HL-60/S4 treated with retinoic acid at 250 ng/mL for 4 days and 3 days (cell line): ENCODE data around the gene PDXK.

ENCODE experiments used
- in situ Hi-C: fragments of 300-500 bp; cut with MboI; formaldehyde crosslinking; loops from 2 replicates; pipeline ENCODE4 v1.7.0; 2022; ENCODE audit warnings: low sequenced_read_pairs

PDXK gene

DNA sequence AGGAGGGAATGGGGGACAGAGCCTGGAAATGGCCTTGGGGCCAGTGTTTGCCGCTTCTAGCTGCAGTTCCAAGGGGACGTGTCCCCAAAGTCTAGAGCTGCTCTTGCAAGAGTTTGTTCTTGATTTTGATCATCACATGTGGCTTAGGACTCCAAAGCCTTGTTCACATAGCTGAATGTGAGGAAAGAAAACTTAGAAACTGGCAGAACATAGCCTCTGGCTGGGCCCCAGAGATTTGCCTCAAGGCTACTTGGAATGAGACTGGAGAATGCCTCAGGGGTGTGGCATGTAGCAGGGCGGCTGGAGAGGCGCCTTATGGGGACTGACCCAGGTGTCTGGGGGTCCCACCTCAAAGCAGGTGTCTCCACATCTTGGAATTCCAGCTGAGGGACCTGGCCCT, 2.3 kb downstream of the PDXK start:
- in situ Hi-C loops = no loop called here

DNA sequence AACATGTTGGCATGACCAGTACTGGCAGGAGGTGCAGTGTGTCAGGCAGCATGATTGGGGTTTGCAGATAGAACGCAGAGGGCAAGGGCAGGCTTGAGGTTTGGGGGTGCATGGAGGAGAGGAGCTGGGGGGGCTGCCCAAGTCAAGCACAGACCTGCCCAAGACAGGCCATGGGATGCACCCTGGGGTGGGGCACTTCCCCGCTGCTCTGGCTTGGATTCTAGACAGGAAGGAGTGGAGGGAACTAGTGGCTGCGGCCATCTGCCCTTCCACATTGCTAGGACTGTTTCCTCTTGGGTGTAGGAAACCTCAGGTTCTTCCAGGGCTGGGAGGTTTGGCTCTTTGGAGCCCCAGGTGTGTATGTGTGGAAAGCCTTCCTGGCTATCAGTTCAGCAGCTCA, 3.0 kb downstream of the PDXK start:
- in situ Hi-C loops = no loop called here

DNA sequence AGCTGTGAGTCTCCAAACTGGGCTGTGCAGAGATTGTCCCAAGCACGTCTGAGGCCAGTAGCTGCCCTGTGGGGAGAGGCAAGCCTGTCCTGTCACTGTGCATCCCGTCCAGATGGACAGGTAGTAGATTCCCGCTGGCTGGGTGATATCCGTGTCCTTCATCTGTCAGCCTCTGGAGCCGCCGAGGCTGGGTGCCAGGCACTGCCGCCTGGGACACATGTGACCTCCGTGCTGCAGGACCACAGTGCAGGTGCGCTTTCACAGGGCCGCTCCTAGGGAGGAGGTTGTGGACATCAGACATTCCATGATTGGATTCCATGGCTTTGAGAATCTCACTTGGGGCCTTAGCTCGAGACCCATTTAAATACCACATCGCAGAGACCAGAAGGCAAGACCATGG, 4.7 kb downstream of the PDXK start:
- in situ Hi-C loops = no loop called here

DNA sequence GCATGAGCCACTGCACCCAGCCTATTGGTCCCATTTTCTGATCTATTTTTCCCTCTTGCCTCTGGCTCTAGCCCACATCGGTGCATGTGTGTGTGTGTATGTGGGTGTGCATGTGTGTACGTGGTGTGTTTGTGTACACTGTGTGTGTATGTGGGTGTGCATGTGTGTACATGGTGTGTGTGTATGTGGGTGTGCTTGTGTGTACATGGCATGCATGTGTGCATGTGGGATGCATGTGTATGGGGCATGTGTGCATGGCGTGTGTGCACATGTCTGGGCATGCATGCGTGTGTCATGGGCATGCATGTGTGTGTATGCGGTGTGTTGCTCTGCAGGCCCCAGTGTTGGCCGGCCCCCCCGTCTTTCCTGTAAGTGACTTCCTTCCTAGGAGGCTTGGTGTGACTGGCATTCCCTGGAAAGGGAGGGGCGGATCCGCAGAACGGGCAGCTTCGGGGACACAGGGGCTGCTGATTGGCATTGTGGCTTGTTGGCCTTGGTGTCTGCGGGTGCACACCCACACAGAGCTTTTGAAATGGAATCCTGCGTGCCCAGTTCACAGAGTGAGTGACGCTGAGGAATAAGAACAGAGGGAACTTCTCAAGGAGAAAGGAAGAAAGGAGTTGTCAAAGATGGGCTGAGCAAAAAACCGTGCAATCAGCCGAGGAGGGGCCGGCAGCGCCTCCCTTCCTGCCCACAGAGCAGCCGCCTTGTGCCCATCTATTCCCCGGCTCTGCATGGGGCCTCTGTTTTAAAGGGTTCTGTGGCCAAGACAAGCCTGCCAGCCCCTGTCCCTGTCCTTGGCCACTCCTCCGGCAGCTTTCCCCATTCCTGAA, 8.0 kb downstream of the PDXK start:
- in situ Hi-C loops = no loop called here

GRCh38 chr21:43727519-43728153, 8.7 kb downstream of the PDXK start:
- in situ Hi-C loops = no loop called here

DNA sequence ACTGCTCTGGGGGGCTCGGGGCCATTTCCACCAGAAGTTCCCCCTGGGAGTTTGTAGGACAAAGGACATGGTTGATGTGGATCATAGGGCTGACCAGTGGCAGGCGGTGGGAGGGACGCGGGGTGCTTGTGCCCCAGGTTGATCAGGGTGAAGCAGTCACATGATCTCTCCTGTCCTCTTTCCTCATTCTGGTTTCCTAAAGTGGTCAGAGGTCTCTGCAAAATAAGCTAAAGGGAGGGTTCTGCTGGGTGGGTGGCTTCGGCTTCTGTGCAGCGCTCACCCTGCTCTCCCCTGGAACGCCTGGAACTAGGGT, 9.2 kb downstream of the PDXK start:
- in situ Hi-C loops = no loop called here

- in situ Hi-C loops = no loop called here
These were observed 9.8 kb downstream of the PDXK start for GRCh38 chr21:43728467-43729390.

GRCh38 chr21:43731476-43731875, 12.5 kb downstream of the PDXK start:
- in situ Hi-C loops = no loop called here

- in situ Hi-C loops = no loop called here
These were observed 13.2 kb downstream of the PDXK start for GRCh38 chr21:43731891-43732711.

- in situ Hi-C loops = no loop called here
These were observed 14.1 kb downstream of the PDXK start for GRCh38 chr21:43733060-43733459.

DNA sequence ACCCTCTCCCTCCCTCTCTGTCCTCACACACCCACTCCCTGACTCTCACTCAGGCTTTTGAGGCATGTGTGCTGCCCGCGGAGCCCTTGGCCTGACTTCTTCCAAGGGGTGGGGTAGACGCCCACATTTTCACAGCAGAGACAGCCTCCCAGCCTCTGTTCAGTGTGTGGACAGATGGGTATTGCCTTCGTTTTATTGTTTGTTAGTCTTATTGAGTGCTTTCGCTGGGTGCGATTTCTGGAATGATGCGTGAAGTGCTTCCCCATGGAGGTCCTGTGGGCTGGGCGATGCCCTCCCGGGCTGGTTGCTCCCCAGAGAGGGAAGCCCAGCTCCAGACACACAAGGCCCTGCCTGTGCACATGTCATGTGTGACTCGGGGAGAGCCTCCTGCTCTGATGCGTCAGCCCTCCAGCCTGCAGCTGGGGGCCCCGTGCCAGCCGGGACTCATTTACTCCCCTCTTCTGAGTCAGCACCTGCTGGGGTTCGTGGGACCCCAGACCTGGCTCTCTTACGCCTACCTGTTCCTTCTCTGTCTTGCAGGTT, 14.7 kb downstream of the PDXK start:
- in situ Hi-C loops = no loop called here

DNA sequence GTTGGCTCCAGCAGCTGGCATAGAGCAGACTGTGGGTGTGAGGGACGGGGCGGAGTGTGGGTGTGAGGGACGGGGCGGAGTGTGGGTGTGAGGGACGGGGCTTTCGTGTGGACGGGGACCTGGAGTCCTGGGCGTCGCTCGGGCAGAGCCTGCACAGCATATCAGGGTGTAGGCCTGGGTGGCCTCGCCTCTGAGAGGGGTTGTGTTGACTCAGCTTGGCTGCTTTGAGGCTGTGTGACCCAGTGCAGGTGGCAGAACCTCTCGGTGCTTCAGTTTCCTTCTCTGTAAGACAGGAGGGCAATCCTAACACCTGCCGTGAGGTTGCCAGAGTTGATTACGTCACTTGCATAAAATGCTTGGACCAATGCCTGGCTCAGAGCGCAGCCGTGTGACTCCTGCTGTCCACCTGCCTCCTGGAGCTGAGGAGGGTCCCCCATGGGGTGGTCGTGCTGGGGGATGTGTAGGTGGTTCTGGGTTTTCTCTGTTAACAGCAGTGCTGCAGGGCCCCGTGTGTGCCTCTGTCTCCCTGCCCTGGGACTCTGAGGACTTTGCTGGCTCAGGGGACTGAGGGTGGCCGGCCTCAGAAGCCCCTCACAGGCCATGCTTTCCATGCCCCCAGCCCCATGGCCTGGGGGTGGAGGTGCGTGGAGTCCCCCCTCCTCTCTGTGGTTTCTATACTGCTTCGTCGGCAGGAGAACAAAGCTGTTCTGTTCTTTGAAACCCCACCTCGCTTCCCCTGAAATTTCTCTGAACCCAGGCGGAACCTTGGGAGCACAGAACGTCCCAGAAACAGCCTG, 15.4 kb downstream of the PDXK start:
- in situ Hi-C loops = no loop called here

- in situ Hi-C loops = no loop called here
These were observed 15.9 kb downstream of the PDXK start for GRCh38 chr21:43734928-43735229.

DNA sequence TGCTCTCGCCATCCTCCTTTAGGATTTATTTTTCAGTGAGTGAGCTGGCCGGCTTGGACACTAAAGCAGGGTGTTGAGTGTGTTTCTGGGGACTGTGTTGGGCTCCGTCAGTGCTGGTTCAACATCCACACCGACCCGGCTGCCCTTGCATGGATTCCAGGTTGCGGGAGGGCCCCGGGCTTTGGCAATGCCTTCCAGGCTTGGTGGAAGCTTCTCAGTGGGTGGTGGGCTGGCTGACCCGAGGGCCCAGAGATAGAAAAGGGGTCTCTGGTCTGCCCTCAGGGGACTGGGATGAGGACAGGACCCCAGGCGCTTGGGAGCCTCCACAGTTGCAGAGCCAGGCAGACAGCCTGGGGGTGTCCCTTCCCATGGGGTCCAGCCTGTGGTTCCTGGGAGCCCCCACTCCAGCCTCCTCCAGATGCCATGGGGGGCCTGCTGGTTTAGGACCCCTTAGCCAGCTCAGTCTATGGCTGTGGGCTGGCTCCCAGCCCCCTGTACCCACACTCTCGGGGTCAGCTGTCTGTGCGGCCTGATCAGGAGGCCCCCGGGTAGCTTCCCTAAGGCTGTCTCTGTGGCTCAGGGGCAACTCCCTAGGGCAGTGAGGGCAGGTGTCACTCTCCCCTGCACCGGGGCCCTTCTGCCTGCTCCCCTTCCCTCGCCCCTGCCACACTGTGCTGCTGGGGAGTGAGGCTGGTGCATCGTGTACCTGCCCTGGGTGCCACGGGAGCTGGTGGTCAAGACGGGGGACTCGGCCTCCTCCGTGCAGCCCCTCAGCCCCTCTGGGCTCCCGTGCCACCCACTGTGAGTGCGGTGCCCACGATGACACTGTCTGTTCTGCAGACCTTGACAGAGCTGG, 16.5 kb downstream of the PDXK start:
- in situ Hi-C loops = no loop called here

DNA sequence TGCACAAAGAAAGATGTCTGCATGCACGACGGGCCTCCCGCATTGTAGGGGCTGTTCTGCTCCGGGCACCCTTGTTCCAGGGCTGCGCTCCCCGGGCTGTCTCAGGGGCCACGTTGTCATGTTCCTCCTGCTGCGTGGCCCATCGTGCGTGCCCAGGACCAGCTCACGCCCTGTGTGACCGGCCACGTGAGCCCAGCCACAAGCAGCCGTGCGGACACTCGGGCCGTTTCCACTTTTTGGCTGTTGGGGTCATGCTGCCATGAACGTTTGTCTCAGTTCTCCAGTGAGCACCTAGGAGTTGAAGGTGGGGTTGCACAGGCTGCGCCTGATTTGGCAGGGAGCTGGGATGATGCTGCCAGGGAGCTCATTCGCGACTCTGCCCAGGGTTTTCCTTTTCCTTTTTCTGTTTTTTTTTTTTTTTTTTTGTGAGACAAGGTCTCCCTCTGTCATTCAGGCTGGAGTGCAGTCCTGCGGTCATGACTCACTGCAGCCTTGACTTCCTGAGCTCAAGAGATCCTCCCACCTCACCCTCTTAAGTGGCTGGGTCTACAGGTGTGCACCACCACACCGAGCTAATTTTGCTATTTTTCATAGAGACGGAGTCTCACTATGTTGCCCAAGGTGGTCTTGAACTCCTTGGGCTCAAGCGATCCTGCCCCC, 17.4 kb downstream of the PDXK start:
- in situ Hi-C loops = no loop called here

- in situ Hi-C loops = no loop called here
These were observed 18.4 kb downstream of the PDXK start for GRCh38 chr21:43737158-43737950.

DNA sequence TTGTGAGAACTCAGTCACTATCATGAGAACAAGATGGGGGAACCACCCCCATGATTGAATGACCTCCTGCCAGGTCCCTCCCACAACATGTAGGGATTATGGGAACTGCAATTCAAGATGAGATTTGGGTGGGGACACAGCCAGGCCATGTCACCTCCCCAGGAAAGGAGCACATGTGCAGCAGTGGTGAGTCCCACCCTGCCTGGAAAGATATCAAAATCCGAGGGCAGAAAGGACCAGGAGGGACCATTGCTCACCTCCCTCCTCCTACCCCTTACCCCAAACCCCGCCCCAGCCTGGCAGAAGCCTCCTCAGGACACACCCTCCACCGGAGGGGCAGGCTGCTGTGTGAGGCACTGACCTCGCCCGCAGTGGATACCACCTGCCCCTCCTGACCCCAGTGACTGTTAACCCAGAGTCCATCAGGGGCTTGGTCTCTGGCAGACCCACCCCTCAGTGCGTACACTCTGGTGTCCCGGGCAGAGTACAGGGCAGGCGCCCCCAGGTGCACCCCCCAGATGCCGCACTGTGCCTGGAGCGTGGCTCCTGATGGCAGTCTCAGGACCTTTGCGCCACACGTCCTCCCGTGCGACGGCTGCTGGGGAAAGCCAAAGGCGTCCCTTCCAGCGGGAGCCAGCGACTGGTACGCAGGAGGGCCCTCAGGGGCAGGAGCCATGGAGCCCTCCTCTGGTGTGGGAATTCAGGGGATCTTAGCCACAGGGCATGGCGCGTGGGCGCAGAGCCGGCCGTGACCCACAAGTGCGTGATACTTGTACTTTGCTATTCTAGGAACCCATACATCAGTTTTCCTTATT, 20.9 kb downstream of the PDXK start:
- in situ Hi-C loops = no loop called here
